Small intestine (tissue), 16 donors: ENCODE measurements around the gene RP9. TPM values are rescaled to one million over a fixed set of nuclear protein-coding genes. Genes with fewer than 3 reads are reported as not detected.

Experiments
- DNase-seq, 2 donors: peaks; one replicate each; pipeline versions ENCODE4 v3.0.0 to v3.0.0-alpha.2; 2013
- FAIRE-seq: peaks from 2 replicates; lab custom pipeline; 2012; peaks lifted over from hg19 to GRCh38; lab: Jason Lieb, UNC
- H3K27ac ChIP-seq, 3 donors: one replicate each; pipeline ENCODE4 v1.5.1; 2013; ENCODE audit warnings: low read length in 2 of 3, mild to moderate bottlenecking in 2 of 3, control low read depth in 1 of 3, inconsistent platforms in 1 of 3, low read depth in 1 of 3, moderate library complexity in 1 of 3
- H3K27me3 ChIP-seq, 3 donors: one replicate each; pipeline ENCODE4 v1.6.1; 2013; ENCODE audit warnings: low read length in 3 of 3, inconsistent platforms in 1 of 3; ENCODE audit not compliant: control insufficient read depth in 3 of 3, insufficient read depth in 3 of 3
- H3K36me3 ChIP-seq, 3 donors: one replicate each; pipeline ENCODE4 v1.6.1; 2013; ENCODE audit warnings: low read length in 3 of 3, inconsistent platforms in 1 of 3, low read depth in 1 of 3, mild to moderate bottlenecking in 1 of 3, moderate library complexity in 1 of 3; ENCODE audit not compliant: control insufficient read depth in 3 of 3, insufficient read depth in 2 of 3
- H3K4me1 ChIP-seq, 3 donors: one replicate each; pipeline ENCODE4 v1.6.1; 2013; ENCODE audit warnings: low read length in 2 of 3, inconsistent platforms in 1 of 3, low read depth in 1 of 3, mild to moderate bottlenecking in 1 of 3, moderate library complexity in 1 of 3; ENCODE audit not compliant: control insufficient read depth in 3 of 3, insufficient read depth in 2 of 3
- H3K4me3 ChIP-seq, 3 donors: one replicate each; pipeline ENCODE4 v1.5.1; 2013; ENCODE audit warnings: low read length in 3 of 3, control low read depth in 1 of 3, inconsistent platforms in 1 of 3, low read depth in 1 of 3, mild to moderate bottlenecking in 1 of 3, moderate library complexity in 1 of 3
- H3K9me3 ChIP-seq, 2 donors: one replicate each; pipeline ENCODE4 v1.6.1; 2013; ENCODE audit warnings: low read depth in 1 of 2, low read length in 1 of 2; ENCODE audit not compliant: control insufficient read depth in 2 of 2, insufficient read depth in 1 of 2
- WGBS, 3 donors: extraction: QIAGEN DNeasy Blood & Tissue Kit; methylation state at CpG; one replicate each; pipeline ENCODE4 v1.1.7; 2013; 5-methylcytosine and 5-hydroxymethylcytosine counted together
- long read RNA-seq, 10 donors: transcript quantifications; one replicate each; lab custom pipeline, GENCODE V29; 2026
- polyA plus RNA-seq, 4 donors: library from polyadenylated mRNA; stranded (reverse) in 3 of 4; unstranded in 1 of 4; fragments of 200-250 nt in 3 of 4; fragments of 120-200 nt in 1 of 4; gene quantifications; one replicate each; pipeline versions ENCODE4 v1.2.1 to v1.2.3, GENCODE V29; 2013
- donor health status: healthy with polysubstance abuse.
- donor health status: control.
- donor health status: control.
- donor health status: Bipolar disorder and iron deficiency.
- donor health status: healthy.

Gene RP9
- polyA plus RNA-seq = 10 to 100 TPM in 3 of 4 donors, 1 to 10 TPM in 1; 9.6 to 37.0 (median 26.4) TPM
- long read RNA-seq, donor 1, transcript RP9-201 (6 exons, 1,121 nt) = major isoform, 23 of 23 reads
- long read RNA-seq, donor 1, partial matches to known transcripts = 0 of 23 reads
- long read RNA-seq, donor 1, other reads (novel, unspliced or antisense) = 0 of 23 reads
- long read RNA-seq, donor 2, transcript RP9-201 (6 exons, 1,121 nt) = major isoform, 5 of 5 reads
- long read RNA-seq, donor 2, partial matches to known transcripts = 0 of 5 reads
- long read RNA-seq, donor 2, other reads (novel, unspliced or antisense) = 0 of 5 reads
- long read RNA-seq, donor 3, transcript RP9-201 (6 exons, 1,121 nt) = major isoform, 8 of 8 reads
- long read RNA-seq, donor 3, partial matches to known transcripts = 0 of 8 reads
- long read RNA-seq, donor 3, other reads (novel, unspliced or antisense) = 0 of 8 reads
- long read RNA-seq, donor 4, partial matches to known transcripts = 0 of 1 reads
- long read RNA-seq, donor 4, other reads (novel, unspliced or antisense) = 0 of 1 reads
- long read RNA-seq, donor 5, partial matches to known transcripts = 0 of 3 reads
- long read RNA-seq, donor 5, other reads (novel, unspliced or antisense) = 0 of 3 reads
- long read RNA-seq, donor 6, transcript RP9-201 (6 exons, 1,121 nt) = major isoform, 10 of 10 reads
- long read RNA-seq, donor 6, partial matches to known transcripts = 0 of 10 reads
- long read RNA-seq, donor 6, other reads (novel, unspliced or antisense) = 0 of 10 reads
- long read RNA-seq, donor 7, transcript RP9-201 (6 exons, 1,121 nt) = major isoform, 10 of 11 reads
- long read RNA-seq, donor 7, partial matches to known transcripts = 0 of 11 reads
- long read RNA-seq, donor 7, other reads (novel, unspliced or antisense) = 0 of 11 reads
- long read RNA-seq, donor 8 = 0 reads
- long read RNA-seq, donor 9, transcript RP9-201 (6 exons, 1,121 nt) = major isoform, 7 of 7 reads
- long read RNA-seq, donor 9, partial matches to known transcripts = 0 of 7 reads
- long read RNA-seq, donor 9, other reads (novel, unspliced or antisense) = 0 of 7 reads
- long read RNA-seq, donor 10, transcript RP9-201 (6 exons, 1,121 nt) = major isoform, 9 of 9 reads
- long read RNA-seq, donor 10, partial matches to known transcripts = 0 of 9 reads
- long read RNA-seq, donor 10, other reads (novel, unspliced or antisense) = 0 of 9 reads

- DNase-seq = peak; percentile 66 to 91
- FAIRE-seq = no peak
- 0 to 1% (median 0%) methylated on average over 62 to 100 of the region's 100 CpGs for WGBS, 3 donors
- Histone ChIP-seq H3K4me1 (peaks cover 2 to 14% (median 4%) of the 10 kb centered on the region in 3 donors), H3K9me3 (no peaks in the 10 kb centered on the region), H3K27me3 (no peaks in the 10 kb centered on the region), H3K36me3 (no peaks in the 10 kb centered on the region), H3K4me3 (peak within 1 kb of the TSS; percentile 61 to 99 (median 86)), H3K27ac (peak within 1 kb of the TSS; percentile 29 to 82 (median 75))
Measured at GRCh38 chr7:33109005-33109757, at the start of gene RP9. RP9 (minus strand) TSS chr7:33109404; CDS start chr7:33109372, 32 bp downstream.

- Histone ChIP-seq H3K27me3 (no peaks in the 10 kb centered on the region), H3K4me1 (no peaks in the 10 kb centered on the region), H3K27ac (no peak overlapping the region), H3K36me3 (peaks cover 0 to 2% (median 0%) of the 10 kb centered on the region in 3 donors), H3K9me3 (no peaks in the 10 kb centered on the region), H3K4me3 (no peak overlapping the region)
- FAIRE-seq (no peak), DNase-seq (no peak)
- 49 to 70% (median 53%) methylated on average over 2 of the region's 2 CpGs for WGBS, 3 donors
Measured at GRCh38 chr7:33157781-33158180, 48.6 kb upstream of the RP9 start.

GRCh38 chr7:33157311-33157710 lies 48.1 kb upstream of the RP9 start:
- Histone ChIP-seq H3K27ac (no peak overlapping the region), H3K36me3 (peaks cover 0 to 2% (median 0%) of the 10 kb centered on the region in 3 donors), H3K4me1 (no peaks in the 10 kb centered on the region), H3K4me3 (no peak overlapping the region), H3K9me3 (no peaks in the 10 kb centered on the region), H3K27me3 (no peaks in the 10 kb centered on the region)
- DNase-seq = no peak
- 15 to 58% (median 43%) methylated on average over 1 of the region's 1 CpG for WGBS, 3 donors
- FAIRE-seq = no peak

GRCh38 chr7:33156441-33156840 lies 47.2 kb upstream of the RP9 start:
- DNase-seq (no peak), FAIRE-seq (no peak)
- Histone ChIP-seq H3K27me3 (no peaks in the 10 kb centered on the region), H3K9me3 (no peaks in the 10 kb centered on the region), H3K4me3 (no peak overlapping the region), H3K36me3 (peaks cover 0 to 2% (median 0%) of the 10 kb centered on the region in 3 donors), H3K4me1 (no peaks in the 10 kb centered on the region), H3K27ac (no peak overlapping the region)
- 97 to 99% (median 98%) methylated on average over 2 of the region's 2 CpGs for WGBS, 3 donors

GRCh38 chr7:33155811-33156210 lies 46.6 kb upstream of the RP9 start:
- WGBS, 3 donors = 69 to 92% (median 91%) methylated on average over 2 of the region's 2 CpGs
- FAIRE-seq = no peak
- Histone ChIP-seq H3K4me1 (no peaks in the 10 kb centered on the region), H3K36me3 (peaks cover 0 to 2% (median 0%) of the 10 kb centered on the region in 3 donors), H3K4me3 (no peak overlapping the region), H3K27ac (no peak overlapping the region), H3K27me3 (no peaks in the 10 kb centered on the region), H3K9me3 (no peaks in the 10 kb centered on the region)
- no peak for DNase-seq

GRCh38 chr7:33152087-33152486 lies 42.9 kb upstream of the RP9 start:
- Histone ChIP-seq H3K9me3 (no peaks in the 10 kb centered on the region), H3K36me3 (peaks cover 0 to 2% (median 0%) of the 10 kb centered on the region in 3 donors), H3K27ac (no peak overlapping the region), H3K4me3 (no peak overlapping the region), H3K4me1 (no peaks in the 10 kb centered on the region), H3K27me3 (no peaks in the 10 kb centered on the region)
- DNase-seq (no peak), FAIRE-seq (no peak)
- WGBS, 3 donors = 86 to 92% (median 89%) methylated on average over 3 of the region's 3 CpGs

- no peaks in the 10 kb centered on the region for H3K36me3 ChIP-seq
- peak in 1 of 2 donors; percentile 56 for DNase-seq
Measured at GRCh38 chr7:33145156-33145555, 36.0 kb upstream of the RP9 start.

More at GRCh38 chr7:33145156-33145555, 36.0 kb upstream of the RP9 start:
- H3K4me3 ChIP-seq = no peak overlapping the region
- H3K9me3 ChIP-seq = peaks cover 0 to 3% of the 10 kb centered on the region in 2 donors
- FAIRE-seq = no peak
- no peaks in the 10 kb centered on the region for H3K27me3 ChIP-seq
- no peaks in the 10 kb centered on the region for H3K4me1 ChIP-seq
- H3K27ac ChIP-seq = no peak overlapping the region
- 81 to 86% (median 81%) methylated on average over 5 of the region's 5 CpGs for WGBS, 3 donors
